ENCODE measurements around the gene FTH1.
"Not testable (repeated sequence)": the region's sequence is repeated elsewhere in the genome, so short reads cannot be mapped to it uniquely, and the experiment has no call there.

Gene FTH1

DNA sequence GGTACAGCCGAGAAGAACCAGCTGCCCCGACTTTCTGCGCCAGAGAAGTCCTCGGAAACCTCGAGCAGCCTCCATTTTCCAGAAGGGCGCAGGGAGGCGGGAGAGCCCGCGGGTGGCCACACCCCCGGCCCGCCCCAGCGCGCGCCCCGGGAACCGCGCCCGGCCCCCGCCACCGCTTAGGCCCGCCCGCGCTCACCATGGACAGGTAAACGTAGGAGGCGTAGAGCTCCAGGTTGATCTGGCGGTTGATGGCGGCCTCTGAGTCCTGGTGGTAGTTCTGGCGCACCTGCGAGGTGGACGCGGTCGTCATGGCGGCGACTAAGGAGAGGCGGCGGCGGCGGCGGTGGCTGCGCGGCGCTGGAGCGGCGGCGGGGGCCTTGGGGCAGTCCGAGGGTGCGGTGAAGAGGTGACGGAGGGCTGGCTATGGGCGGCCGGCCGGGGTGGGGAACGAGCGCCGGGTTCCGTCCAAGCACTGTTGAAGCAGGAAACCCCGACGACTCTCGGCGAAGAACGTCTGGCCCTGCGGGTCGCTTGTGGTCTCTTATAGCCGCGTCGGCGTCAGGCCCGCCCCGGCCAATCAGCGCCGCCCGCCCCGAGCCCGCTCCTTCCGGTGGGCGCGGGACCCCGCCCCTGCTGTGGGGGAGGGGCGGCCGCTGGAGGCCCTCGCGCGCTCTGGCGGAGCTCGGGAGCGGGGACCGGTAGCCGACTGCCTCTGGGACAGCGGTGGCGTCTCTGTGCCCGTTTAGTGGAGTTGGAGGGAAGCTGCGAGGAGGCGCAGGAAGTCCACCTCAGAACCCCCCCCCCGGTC lies at the start of gene FTH1:
TSS of gene FTH1 (minus strand) at position 519 of the 808 bp plus-strand sequence. CDS start at position 310, 209 bp downstream.
- DNase-seq = peak; percentile 89

DNA sequence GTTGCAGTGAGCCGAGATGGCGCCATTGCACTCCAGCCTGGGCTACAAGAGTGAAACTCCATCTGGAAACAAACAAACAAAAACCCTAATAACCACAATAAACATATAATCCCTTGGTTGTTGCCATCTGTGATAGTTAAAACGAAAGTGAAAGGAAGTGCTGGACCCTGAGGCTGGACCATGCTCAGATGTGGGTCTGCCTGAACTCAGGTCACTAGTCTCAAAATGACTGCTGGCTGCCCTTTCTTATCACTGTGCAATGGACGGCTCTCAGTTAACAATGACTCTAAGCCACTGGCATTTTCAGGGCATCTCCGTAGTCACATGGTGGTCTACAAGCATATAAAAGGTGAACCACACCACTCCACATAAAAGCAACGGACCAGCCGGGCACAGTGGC lies 48.2 kb upstream of the FTH1 start:
- no peak for DNase-seq

DNA sequence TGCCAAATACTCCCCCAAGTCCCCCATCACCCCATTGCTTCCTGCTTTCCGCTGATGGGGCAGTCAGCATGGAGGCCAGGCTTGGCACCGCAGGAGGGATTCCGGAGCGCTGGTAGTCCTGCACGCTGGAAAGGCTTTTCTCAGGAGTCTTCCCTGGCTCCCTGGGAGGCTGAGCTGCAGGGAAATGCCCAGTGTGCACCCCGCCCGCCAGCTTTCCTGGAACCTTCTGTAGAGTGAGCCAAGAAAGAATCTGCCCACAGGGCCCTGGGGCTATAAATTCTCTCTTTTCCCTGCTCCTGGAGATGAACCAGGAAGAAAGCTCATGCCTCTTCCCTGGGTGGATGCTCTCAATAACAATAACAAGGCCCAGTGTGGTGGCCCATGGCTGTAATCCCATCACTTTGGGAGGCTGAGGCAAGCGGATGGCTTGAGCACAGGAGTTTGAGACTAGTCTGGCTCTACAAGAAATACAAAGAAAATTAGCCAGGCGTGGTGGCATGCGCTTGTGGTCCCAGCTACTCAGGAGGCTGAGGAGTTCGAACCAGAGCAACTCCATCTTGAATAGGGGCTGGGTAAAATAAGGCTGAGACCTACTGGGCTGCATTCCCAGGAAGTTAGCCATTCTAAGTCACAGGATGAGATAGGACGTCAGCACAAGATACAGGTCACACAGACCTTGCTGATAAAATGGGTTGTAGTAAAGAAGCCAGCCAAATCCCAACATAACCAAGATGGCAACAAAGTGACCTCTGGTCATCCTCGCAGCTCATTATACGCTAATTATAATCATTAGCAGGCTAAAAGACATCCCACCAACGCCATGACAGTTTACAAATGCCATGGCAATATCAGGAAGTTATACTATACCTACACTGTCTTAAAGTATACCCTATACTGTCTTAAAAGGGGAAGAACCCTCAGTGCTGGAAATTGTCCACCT lies 46.4 kb upstream of the FTH1 start:
- no peak for DNase-seq

DNA sequence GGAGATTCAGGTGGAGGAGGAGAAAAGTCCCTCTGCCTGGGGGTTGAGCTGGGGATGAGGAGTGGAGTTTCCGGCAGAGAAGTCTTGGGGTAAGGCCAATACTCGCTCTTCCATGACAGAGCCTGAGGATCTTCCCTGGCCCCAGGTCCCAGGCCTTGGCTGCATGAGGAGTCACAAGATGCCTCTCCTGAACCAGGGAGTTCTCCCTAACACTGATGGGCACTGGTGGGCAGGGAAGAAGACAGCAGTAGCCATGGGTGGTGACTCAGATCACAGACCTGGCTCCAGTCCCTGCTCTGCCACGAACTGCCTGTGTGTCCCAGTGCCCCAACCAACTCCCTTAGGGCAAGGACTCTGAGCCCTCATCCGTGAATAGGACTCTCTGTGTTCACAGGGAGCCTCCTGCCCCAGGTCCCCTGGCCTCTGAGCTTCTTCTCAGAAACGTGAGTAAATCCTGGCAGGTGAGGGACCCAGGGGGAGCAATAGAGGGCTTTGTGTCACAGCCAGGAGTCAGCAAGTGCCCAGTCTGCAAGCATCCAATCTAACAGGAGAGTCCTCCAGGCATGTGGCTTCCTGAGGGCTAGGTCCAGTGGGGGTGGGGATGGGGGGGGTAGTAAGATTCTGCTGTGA lies 45.5 kb upstream of the FTH1 start:
- no peak for DNase-seq

DNA sequence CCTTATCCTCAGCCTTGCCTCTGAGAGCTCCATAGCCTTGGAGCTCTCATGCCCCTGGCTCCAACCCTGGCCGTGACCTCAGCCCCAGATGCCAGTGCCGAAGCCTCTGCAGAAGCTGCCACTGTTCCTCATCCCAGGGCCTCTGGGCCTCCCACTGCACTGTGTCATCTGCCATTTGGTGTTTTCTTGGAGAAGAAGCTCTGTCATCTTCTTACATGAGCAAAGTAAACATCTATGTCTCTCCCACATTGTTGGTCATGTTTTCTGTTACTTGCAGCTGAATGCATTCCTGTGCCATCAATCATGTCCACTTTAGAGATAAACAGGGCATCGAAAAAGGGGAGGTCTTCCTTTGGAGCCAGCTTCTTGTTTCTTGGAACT lies 45.0 kb upstream of the FTH1 start:
- DNase-seq = no peak

DNA sequence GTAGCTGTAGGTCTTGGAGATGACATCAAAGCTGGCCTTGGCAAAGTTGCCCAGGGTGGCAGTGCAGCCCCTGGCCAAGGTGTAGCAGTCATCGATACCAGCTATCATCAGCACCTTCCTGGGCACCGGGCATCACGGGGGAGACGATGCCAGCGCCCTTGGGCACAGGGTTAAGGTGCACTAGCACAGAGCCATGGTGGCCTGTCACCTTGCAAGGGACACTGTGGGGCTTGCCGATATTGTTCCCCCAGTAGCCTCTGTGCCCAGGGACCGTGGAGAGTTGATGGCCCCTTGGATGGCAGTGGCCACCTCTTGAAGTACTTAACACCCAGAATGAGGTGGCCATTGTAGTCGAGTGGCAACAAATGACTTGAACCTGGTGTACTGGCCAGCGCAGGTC lies 44.4 kb upstream of the FTH1 start:
- no peak for DNase-seq

DNA sequence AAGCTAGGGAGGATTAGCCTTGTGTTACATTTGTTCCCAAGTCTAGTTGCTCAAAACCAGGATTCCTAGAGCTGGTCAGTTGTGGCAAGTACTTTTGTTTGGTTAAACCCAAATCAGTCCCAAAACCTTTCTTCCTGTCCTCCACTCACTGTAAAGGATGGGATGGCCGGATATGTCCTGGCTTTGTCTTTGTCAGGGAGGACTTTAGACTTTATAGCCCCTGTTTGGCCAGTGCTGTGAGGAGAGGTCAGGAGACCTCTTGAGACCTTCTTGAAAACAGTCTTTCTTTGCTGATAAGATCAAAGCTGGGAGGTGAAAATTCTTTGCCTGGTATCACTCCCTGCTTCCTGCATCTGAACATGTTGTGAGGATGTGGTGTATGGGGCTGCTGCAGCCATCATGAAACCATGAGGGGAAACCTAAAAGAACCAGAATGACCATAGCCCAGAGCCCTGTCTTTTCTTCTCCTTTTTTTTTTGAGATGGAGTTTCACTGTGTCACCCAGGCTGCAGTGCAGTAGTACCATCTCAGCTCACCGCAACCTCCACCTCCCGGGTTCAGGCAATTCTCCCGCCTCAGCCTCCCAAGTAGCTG lies 43.6 kb upstream of the FTH1 start:
- DNase-seq = no peak

DNA sequence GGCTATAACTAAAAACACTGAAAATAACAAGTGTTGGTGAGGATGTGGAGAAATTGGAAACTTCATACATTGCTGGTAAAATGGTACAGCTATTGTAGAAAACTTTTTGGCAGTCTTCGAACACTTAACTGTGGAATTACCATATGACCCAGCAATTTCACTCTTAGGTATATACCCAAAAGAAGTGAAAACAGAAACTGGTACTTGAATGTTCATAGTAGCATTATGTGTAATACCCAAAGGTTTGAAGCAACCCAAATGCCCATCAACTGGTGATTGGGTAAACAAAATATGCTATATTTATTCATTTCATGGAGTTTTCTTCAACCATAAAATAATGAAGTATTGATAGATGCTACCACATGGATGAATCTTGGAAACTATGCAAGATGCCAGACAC lies 40.8 kb upstream of the FTH1 start:
- no peak for DNase-seq

DNA sequence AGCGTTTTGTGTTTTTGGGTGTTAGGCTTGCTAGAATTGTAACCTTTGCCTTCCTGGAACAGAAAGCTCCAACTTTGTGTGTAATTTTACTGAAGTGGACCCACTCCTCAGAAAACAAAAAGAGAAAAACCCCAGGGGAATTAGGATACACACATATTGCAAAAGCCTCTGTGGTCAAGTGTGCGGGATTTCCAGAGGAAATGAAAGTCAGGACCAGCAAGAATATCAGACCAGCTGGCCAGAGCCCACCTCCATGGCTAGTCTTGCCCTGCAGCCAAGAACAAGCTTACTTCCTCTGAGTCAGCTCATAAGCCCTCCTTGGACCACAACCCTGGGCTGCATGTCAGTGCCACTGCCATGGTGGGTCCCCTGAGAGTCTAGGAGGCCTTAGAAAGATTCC lies 37.0 kb upstream of the FTH1 start:
- DNase-seq = no peak

DNA sequence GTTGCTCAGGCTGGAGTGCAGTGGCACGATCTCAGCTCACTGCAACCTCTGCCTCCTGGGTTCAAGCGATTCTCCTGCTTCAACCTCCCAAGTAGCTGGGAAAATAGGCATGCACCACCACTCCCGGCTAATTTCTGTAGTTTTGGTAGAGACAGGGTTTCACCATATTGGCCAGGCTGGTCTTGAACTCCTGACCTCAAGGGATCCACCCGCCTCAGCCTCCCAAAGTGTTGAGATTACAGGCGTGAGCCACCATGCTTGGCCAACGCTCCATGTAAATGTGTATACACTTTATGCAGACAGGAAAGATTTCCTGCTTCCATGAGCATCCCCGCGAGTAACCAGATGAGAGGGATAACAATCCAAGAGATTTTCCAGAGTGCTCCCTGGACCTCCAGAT lies 34.8 kb upstream of the FTH1 start:
- DNase-seq = not testable (repeated sequence)

DNA sequence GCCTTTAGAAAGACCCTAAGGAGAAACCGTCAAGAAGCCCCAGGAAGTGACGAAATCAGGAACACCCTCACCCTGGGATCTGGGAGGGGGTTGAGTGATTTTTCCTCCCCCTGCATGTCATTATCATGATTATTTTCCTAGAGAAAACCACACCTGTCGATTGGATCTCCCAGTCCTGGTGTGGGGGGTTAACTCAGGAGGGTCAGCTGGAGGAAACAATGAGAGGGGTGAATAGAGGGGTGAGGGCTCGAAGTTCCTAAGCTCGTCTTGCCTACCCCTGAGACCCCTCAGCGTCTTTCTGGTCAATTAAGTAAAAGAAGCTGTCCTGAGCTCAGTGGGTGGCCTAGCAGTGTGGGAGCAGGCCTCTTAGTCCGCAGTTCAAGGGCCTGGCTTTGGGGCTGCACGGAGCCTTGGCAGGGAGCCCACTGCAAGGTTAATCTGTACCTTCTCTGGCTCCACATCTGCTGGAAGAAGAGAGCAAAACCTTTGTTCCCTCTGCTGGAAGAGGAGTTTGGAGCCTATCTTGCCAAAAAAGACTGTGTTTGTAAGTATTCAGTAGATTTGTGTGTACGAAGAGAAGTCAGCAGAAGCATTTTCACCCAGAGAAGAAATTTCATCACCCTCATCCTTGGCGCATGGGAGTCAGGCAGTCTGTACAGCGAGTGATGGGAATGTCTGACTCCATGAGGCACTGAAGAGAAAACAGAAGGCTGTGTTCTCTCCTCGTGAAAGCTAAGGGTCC lies 34.2 kb upstream of the FTH1 start:
- no peak for DNase-seq

DNA sequence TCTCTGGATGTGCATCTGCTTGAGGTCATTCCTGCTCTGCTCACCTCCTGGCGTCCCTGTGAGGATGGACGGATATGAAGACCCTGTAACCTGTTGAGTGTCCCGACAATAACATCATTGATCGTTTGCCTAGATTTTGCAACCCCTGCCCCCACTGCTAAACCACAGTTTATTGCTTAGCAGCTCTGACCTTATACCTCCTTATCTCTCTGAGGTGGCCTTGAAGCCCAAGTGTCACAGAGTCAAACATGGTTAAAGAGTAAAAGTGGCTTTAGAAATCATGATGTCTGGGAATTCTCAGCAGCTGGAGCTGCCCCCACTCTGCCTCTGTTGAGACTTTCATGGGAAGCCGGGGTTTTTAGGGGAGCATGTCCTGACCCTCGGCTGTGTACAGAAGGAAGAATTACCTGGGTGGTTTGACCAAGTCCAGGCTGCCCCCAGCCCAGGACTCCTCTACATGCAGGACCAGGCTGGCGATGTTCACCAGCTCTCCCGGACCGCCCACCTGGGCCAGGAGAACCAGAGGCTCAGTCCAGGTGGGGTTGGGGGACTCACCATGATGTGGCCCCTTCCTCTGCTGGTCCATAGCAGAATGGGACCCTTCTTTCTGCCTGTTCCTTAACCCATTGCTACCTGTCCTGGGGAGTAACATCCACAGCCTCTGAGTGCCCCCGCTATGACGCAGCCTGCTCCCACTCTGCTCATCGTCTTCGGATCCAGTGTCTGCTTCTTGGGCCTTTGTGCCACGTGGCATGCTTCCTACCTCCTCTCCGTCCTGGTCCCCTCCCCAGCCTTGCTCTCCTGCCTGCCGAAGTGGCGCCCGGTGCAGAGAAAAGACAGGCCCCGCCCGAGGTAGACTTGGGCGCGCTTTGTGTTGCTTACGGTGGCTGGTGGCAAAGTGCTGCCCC lies 33.4 kb upstream of the FTH1 start:
- no peak for DNase-seq

DNA sequence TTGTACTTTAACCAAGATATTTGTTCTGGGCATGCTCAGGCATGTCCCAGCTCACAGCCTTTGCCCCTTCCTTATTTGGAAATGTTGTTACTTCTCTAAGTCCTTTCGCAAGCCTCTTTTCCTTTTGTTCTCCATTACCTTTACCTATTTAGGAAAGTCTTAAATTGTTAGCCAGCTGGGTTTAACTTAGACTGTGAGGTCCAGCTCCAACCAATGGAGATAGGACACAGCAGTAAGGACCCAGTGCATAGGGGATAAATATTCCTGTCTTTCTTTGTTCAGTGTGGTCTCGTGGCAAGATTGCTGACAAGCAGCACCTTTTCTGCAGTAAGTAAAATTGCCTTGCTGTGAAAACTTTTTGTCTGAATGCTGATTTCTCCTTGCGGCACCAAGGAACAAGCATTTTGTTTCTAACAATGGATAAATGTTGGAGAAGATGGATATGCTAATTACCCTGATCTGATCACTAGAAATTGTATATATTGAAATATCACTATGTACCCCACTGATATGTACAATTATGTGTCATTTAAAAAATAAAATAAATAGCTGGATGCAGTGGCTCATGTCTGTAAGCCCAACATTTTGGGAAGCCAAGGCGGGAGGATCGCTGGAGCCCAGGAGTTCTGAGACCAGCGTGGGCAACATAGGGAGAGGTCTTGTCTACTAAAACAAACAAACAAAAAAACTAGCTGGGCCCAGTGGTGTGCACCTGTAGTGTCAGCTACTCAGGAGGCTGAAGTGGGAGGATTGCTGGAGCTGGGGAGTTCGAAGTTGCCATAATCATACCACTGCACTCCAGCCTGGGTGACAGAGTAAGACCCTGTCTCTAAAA lies 31.9 kb upstream of the FTH1 start:
- no peak for DNase-seq

DNA sequence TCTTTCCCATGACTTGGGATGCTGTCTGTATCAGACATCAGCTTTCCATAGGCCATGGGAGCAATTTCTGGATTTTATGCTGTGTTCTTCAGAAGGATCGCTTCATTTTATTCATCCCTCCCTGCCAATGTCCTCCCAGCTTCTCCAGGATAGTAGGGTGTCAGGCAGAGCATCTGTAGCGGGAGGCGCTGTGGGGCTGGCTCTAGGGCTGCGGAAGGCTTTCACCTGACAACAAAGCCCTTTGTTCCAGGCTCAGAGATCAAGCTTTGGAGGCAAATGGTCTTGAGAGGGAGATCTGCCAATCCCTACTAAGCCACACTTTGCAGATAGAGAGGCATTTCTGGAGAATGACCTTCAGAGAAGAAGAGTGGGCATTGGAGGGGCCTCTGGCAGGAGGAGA lies 29.5 kb upstream of the FTH1 start:
- no peak for DNase-seq

DNA sequence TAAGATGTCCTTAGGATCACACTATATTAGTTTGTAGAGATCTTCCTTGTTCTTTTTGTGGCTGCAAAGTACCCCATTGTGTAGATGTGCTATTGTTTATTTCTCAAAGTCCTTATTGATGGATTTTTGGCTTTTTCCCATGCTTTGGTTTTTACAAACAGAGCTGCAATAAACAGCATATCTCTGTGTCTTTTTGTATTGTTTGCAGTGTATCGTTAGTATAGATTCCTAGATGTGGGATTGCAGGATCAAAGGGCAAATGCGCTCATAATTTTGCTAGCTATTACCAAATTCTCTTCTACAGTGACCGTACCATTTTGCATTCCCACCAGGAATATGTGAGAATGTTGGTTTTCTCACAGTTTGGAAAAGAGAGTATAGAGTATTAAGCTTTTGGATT lies 27.5 kb upstream of the FTH1 start:
- DNase-seq = no peak

DNA sequence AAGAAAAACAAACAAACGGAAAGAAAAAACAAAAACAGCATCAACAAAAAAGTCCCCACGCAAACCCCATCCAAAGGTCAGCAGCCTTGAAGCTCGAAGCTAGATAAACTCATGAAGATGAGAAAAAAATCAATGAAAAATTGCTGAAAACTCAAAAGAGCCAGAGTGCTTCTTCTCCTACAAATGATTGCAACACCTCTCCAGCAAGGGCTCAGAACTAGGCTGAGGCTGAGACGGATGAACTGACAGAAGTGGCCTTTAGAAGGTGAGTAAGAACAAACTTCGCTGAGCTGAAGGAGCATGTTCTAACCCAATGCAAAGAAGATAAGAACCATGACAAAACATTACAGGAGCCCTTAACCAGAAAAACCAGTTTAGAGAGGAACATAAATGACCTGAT lies 18.4 kb upstream of the FTH1 start:
- DNase-seq = no peak

DNA sequence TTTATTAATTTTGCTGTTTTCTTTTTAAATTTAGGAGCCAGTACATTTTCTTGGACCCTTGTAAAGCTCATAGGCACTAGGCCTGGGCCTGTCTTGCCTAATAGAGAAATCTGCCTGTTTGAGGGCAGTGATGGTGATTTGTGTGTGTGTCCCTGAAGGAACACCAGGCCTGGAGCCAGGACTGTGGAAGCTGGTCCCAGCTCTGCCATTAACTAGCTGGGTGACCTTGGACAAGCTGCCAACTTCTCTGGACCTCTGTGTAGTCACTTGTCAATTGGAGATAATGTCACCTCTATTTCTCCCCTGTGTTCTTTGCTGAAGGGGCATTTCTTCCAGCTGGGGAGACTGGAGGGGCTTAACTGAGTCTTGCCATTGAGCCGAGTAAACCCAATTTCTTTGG lies 16.0 kb upstream of the FTH1 start:
- no peak for DNase-seq

DNA sequence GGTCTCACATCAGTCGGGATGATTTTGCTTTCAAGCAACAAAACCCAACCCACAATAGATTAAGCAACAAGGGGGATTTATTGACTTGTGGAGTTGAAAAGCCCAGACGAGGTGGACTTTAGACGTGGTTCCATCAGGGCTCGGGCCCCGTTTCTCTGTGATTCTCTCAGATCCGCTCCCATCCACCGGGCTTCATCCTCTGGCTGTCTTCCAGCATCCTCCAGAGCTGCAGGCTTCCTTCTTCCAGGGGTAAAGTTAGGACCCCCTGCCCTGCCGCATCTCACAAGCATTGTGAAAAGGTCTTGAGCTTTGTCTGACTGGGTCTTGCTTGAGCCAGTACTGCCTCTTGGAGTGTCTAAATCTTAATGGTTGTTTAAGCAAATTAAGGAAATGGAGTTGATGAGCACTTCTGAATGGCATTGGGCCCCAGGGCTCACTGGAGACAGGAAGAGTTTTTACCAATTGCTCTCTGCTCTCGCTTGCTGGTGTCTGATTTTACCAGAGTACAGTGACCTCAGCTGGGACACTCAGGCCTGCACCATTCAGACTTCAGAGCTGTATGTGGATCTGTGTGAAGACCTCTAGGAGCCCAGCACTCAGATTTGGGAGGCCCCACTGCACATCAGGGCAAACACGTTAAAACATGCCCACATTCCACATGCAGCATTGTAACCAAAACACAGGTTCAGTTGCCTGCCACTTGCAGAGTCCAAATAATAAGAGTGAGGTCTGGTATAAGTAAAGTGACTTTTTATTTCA lies 13.5 kb upstream of the FTH1 start:
- DNase-seq = no peak

All from GOT3 (cell line).